Measurements from ENCODE around the gene C10orf67.

GRCh38 chr10:23310404-23310803, 34.2 kb downstream of the C10orf67 start:
- TF ChIP-seq, protein P1, sequence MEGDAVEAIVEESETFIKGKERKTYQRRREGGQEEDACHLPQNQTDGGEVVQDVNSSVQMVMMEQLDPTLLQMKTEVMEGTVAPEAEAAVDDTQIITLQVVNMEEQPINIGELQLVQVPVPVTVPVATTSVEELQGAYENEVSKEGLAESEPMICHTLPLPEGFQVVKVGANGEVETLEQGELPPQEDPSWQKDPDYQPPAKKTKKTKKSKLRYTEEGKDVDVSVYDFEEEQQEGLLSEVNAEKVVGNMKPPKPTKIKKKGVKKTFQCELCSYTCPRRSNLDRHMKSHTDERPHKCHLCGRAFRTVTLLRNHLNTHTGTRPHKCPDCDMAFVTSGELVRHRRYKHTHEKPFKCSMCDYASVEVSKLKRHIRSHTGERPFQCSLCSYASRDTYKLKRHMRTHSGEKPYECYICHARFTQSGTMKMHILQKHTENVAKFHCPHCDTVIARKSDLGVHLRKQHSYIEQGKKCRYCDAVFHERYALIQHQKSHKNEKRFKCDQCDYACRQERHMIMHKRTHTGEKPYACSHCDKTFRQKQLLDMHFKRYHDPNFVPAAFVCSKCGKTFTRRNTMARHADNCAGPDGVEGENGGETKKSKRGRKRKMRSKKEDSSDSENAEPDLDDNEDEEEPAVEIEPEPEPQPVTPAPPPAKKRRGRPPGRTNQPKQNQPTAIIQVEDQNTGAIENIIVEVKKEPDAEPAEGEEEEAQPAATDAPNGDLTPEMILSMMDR (conservative IDR thresholded peaks at IDR 0.05 in 1 of 2, IDR thresholded peaks at IDR 0.05 in 1 of 2; ENCODE audit: extremely low read depth in 1 of 2, insufficient read depth in 1 of 2, low read depth in 1 of 2, low read length in 2 of 2), result no peak
- no peak for TF ChIP-seq EZH2 (IDR thresholded peaks at IDR 0.05; ENCODE audit: borderline replicate concordance, low read length)

Data from mammary epithelial cell (primary cell).